Measurements from ENCODE around the gene KIAA0753.

- TF ChIP-seq EZH2 (IDR thresholded peaks at IDR 0.05; ENCODE audit: borderline replicate concordance, control insufficient read depth, low read depth, low read length) (no peak), CTCF (IDR thresholded peaks at IDR 0.05 in 2 of 3, conservative IDR thresholded peaks at IDR 0.05 in 1 of 3; ENCODE audit: control insufficient read depth in 2 of 3, extremely low read depth in 1 of 3, insufficient read depth in 1 of 3, low read depth in 3 of 3, low read length in 3 of 3) (no peak)
Measured at GRCh38 chr17:6588165-6588564, 52.3 kb downstream of the KIAA0753 start.
